ENCODE results near the gene FAM98C. TPM values are rescaled to one million over a fixed set of nuclear protein-coding genes. Genes with fewer than 3 reads are reported as not detected.

The FAM98C gene
- total and polyA plus RNA-seq, 2 of the 13 experiments (the other 11 are each of a cell fraction or from before 2014, with no cell fraction given), result 10.0 to 11.5 TPM

- H3K36me3 ChIP-seq (replicated peaks in 1 of 2; ENCODE audit: control insufficient read depth in 1 of 2, insufficient read depth in 2 of 2, low read length in 2 of 2), result no peaks in the 10 kb centered on the region
- no TSS peak for BruUV-seq (replicated peaks)
- intact Hi-C loops (cut with micrococcal nuclease; ENCODE audit: unreplicated experiment), result no loop called here
- no peaks in the 10 kb centered on the region for H3K79me2 ChIP-seq (ENCODE audit: insufficient read depth, low read length)
- no peak overlapping the region for H3K27ac ChIP-seq (ENCODE audit: extremely low read length, insufficient read depth, low read length)
- no peak overlapping the region for H3K4me2 ChIP-seq (ENCODE audit: low read depth, low read length)
- CTCF ChIA-PET (ENCODE audit: low intra/inter-chr PET ratio, low total read pairs), result no interaction called here
- H3K27me3 ChIP-seq (ENCODE audit: control insufficient read depth in 1 of 2, insufficient read depth in 2 of 2, low read length in 2 of 2), result peaks cover 0 to 23% of the 10 kb centered on the region in 2 experiments; a peak in 2 of 5 replicates
- no peaks in the 10 kb centered on the region for H3K4me1 ChIP-seq (ENCODE audit: insufficient read depth, low read length)
- no peak for FAIRE-seq
- H3K4me3 ChIP-seq (replicated peaks in 1 of 3; ENCODE audit: insufficient read depth in 1 of 3, low read depth in 2 of 3, low read length in 3 of 3), result no peak overlapping the region
- no peak for ATAC-seq
- POLR2A ChIA-PET, result interaction anchor here (1.3 kb wide), 1 partner anchor 11 kb away, joined by 3 read pairs; the partner anchor contains the start of gene FAM98C
- in situ Hi-C loops (cut with HindIII; ENCODE audit: extremely low pct_ligation_motif_present, low pct_unique_long_range_greater_than_20kb), result no loop called here
- no peak overlapping the region for H2AFZ ChIP-seq (ENCODE audit: low read length)
- no peaks in the 10 kb centered on the region for H3K9me3 ChIP-seq (ENCODE audit: low read length)
- 57% methylated on average over 6 of the region's 6 CpGs for WGBS (ENCODE audit: low lambda C conversion rate)
- no peak overlapping the region for H3K9ac ChIP-seq (ENCODE audit: insufficient read depth, low read depth, low read length)
- H4K20me1 ChIP-seq (ENCODE audit: insufficient read depth, low read length), result no peaks in the 10 kb centered on the region
- no peak for DNase-seq (ENCODE audit: low spot score)
- no peak for TF ChIP-seq HINFP (CRISPR knock-in tag; IDR thresholded peaks at IDR 0.05; ENCODE audit: low read depth)
- TF ChIP-seq ZNF280D (CRISPR knock-in tag; IDR thresholded peaks at IDR 0.05), result no peak
- no peak for TF ChIP-seq ZBED4 (CRISPR knock-in tag; IDR thresholded peaks at IDR 0.05; ENCODE audit: borderline replicate concordance)
- TF ChIP-seq PRDM4 (CRISPR knock-in tag; IDR thresholded peaks at IDR 0.05; ENCODE audit: borderline replicate concordance), result no peak
- peak; percentile 71 for TF ChIP-seq ZNF629 (CRISPR knock-in tag; conservative IDR thresholded peaks at IDR 0.05)
- TF ChIP-seq ZNF609 (CRISPR knock-in tag; IDR thresholded peaks at IDR 0.05; ENCODE audit: borderline replicate concordance), result no peak
- TF ChIP-seq ZFP62 (CRISPR knock-in tag; IDR thresholded peaks at IDR 0.05), result no peak
Observed at GRCh38 chr19:38413416-38413815, 10.5 kb downstream of the FAM98C start.
